Trophoblast cell (in vitro differentiated cells and primary cell): ENCODE data around the gene MRPL30.
"Not testable (repeated sequence)": the region's sequence is repeated elsewhere in the genome, so short reads cannot be mapped to it uniquely, and the experiment has no call there.

ENCODE experiments used
- DNase-seq, 2 donors: peaks; one replicate each; pipeline ENCODE4 v3.0.0-alpha.2; 2016
- H2AFZ ChIP-seq: 2 replicates; pipeline ENCODE4 v1.6.1; 2013; ENCODE audit warnings: low read length, moderate library complexity, mild to moderate bottlenecking; ENCODE audit not compliant: insufficient read depth, poor library complexity
- H2AK5ac ChIP-seq: 2 replicates; pipeline ENCODE4 v1.6.1; 2013; ENCODE audit warnings: mild to moderate bottlenecking, low read length
- H2BK120ac ChIP-seq: 2 replicates; pipeline ENCODE4 v1.6.1; 2013; ENCODE audit warnings: low read length, mild to moderate bottlenecking, moderate library complexity; ENCODE audit not compliant: insufficient read depth, poor library complexity
- H2BK12ac ChIP-seq: 2 replicates; pipeline ENCODE4 v1.6.1; 2013; ENCODE audit warnings: mild to moderate bottlenecking, low read length, moderate library complexity
- H2BK5ac ChIP-seq: 2 replicates; pipeline ENCODE4 v1.6.1; 2013; ENCODE audit warnings: low read length, low read depth, moderate library complexity, mild to moderate bottlenecking; ENCODE audit not compliant: poor library complexity
- H3K14ac ChIP-seq: 2 replicates; pipeline ENCODE4 v1.6.1; 2013; ENCODE audit warnings: mild to moderate bottlenecking, low read length
- H3K18ac ChIP-seq: 2 replicates; pipeline ENCODE4 v1.6.1; 2013; ENCODE audit warnings: mild to moderate bottlenecking, low read length
- H3K23ac ChIP-seq: 2 replicates; pipeline ENCODE4 v1.6.1; 2013; ENCODE audit warnings: low read length
- H3K27ac ChIP-seq: 2 replicates; pipeline ENCODE4 v1.5.1; 2013; ENCODE audit warnings: low read depth, mild to moderate bottlenecking, inconsistent platforms, low read length, moderate library complexity
- H3K27me3 ChIP-seq: 2 replicates; pipeline ENCODE4 v1.6.1; 2013; ENCODE audit warnings: inconsistent platforms, mild to moderate bottlenecking, low read length, moderate library complexity; ENCODE audit not compliant: insufficient read depth
- H3K36me3 ChIP-seq, 2 experiments: 1 replicate in 1 of 2; 2 replicates in 1 of 2; pipeline ENCODE4 v1.6.1; 2013; ENCODE audit warnings: low read length in 2 of 2, mild to moderate bottlenecking in 2 of 2, moderate library complexity in 1 of 2; ENCODE audit not compliant: insufficient read depth in 2 of 2, control insufficient read depth in 1 of 2
- H3K4ac ChIP-seq: 2 replicates; pipeline ENCODE4 v1.6.1; 2013; ENCODE audit warnings: low read depth, mild to moderate bottlenecking, low read length, moderate library complexity
- H3K4me1 ChIP-seq, 2 experiments: 1 replicate in 1 of 2; 2 replicates in 1 of 2; pipeline ENCODE4 v1.6.1; 2013; ENCODE audit warnings: low read length in 2 of 2, mild to moderate bottlenecking in 2 of 2, moderate library complexity in 1 of 2; ENCODE audit not compliant: insufficient read depth in 2 of 2, control insufficient read depth in 1 of 2
- H3K4me2 ChIP-seq: 2 replicates; pipeline ENCODE4 v1.6.1; 2013; ENCODE audit warnings: inconsistent platforms, mild to moderate bottlenecking, low read length, moderate library complexity
- H3K4me3 ChIP-seq: 2 replicates; pipeline ENCODE4 v1.5.1; 2013; ENCODE audit warnings: mild to moderate bottlenecking, low read depth, low read length, inconsistent platforms
- H3K79me1 ChIP-seq: one replicate; pipeline ENCODE4 v1.6.1; 2013; ENCODE audit warnings: low read length
- H3K79me2 ChIP-seq: 2 replicates; pipeline ENCODE4 v1.6.1; 2013; ENCODE audit warnings: low read length, mild to moderate bottlenecking; ENCODE audit not compliant: control insufficient read depth, insufficient read depth, poor library complexity
- H3K9ac ChIP-seq: 2 replicates; pipeline ENCODE4 v1.6.1; 2013; ENCODE audit warnings: mild to moderate bottlenecking, low read length
- H3K9me3 ChIP-seq: 2 replicates; pipeline ENCODE4 v1.6.1; 2013; ENCODE audit warnings: low read depth, mild to moderate bottlenecking, control low read depth, inconsistent platforms, low read length; ENCODE audit not compliant: insufficient read depth
- H4K12ac ChIP-seq: 2 replicates; pipeline ENCODE4 v1.6.1; 2013; ENCODE audit warnings: low read depth, mild to moderate bottlenecking, low read length, moderate library complexity
- H4K8ac ChIP-seq: 2 replicates; pipeline ENCODE4 v1.6.1; 2013; ENCODE audit warnings: low read depth, mild to moderate bottlenecking, low read length, moderate library complexity
- H4K91ac ChIP-seq: one replicate; pipeline ENCODE4 v1.6.1; 2013; ENCODE audit warnings: low read depth, mild to moderate bottlenecking, low read length, moderate library complexity
- WGBS: extraction: QIAGEN DNeasy Blood & Tissue Kit; methylation state at CpG from one replicate; pipeline ENCODE4 v1.1.7; 2013; ENCODE audit warnings: missing lambda C conversion rate; ENCODE audit not compliant: insufficient read length, insufficient coverage; ENCODE audit errors: extremely low coverage; 5-methylcytosine and 5-hydroxymethylcytosine counted together

Gene MRPL30

DNA sequence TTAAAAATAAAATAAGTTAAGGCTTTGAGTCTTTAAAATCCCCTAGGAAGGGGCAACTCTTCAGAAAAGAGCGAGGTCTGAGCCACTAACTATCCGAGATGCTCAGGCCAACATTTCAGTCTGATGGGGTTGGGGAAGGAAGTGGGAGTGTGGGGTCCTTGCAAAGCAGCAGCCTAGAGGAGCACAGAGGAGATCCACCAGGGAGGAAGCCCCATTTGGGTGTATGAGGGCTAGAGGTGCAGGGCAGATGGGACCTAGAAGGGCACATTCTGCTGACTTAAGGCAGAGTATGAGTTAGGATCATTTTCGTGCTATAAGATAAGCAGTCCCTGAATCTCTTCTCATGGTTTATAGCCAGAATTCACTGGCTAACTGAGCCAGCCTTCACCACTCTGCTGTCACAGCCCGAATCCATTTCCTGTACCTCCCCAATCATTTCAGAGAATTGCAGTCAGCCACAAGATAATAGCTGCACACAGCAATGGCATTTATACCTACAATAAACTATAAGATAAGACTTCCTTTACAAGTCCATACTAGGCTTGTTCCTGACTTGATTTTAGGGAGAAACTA lies 37.0 kb downstream of the MRPL30 start:
- no peak overlapping the region for H2BK12ac ChIP-seq
- no peak overlapping the region for H2AFZ ChIP-seq
- H3K23ac ChIP-seq: no peak overlapping the region
- no peak overlapping the region for H3K27ac ChIP-seq
- no peak overlapping the region for H3K14ac ChIP-seq
- no peaks in the 10 kb centered on the region for H3K27me3 ChIP-seq
- H4K91ac ChIP-seq: no peak overlapping the region
- no peaks in the 10 kb centered on the region for H3K4me1 ChIP-seq
- H3K9me3 ChIP-seq: peaks cover 1% of the 10 kb centered on the region
- no peak overlapping the region for H3K18ac ChIP-seq
- no peak for DNase-seq
- H2BK5ac ChIP-seq: no peak overlapping the region
- H2AK5ac ChIP-seq: no peak overlapping the region
- no peak overlapping the region for H3K9ac ChIP-seq
- no peak overlapping the region for H4K8ac ChIP-seq
- H3K79me1 ChIP-seq: no peaks in the 10 kb centered on the region
- H4K12ac ChIP-seq: no peak overlapping the region
- WGBS: no CpG with 5 or more reads among the region's 4 CpGs
- no peaks in the 10 kb centered on the region for H3K79me2 ChIP-seq
- no peaks in the 10 kb centered on the region for H3K36me3 ChIP-seq
- H3K4me3 ChIP-seq: no peak overlapping the region
- H3K4ac ChIP-seq: no peak overlapping the region
- no peak overlapping the region for H3K4me2 ChIP-seq
- no peak overlapping the region for H2BK120ac ChIP-seq

- not testable (repeated sequence) for H2AFZ ChIP-seq, H3K79me1 ChIP-seq, H3K9me3 ChIP-seq, H3K36me3 ChIP-seq, DNase-seq, H3K14ac ChIP-seq, H3K4me1 ChIP-seq, H2BK5ac ChIP-seq, H3K4me2 ChIP-seq, H2BK12ac ChIP-seq, H3K27me3 ChIP-seq, H4K91ac ChIP-seq, H3K79me2 ChIP-seq, H3K4ac ChIP-seq, H2AK5ac ChIP-seq, H3K18ac ChIP-seq, H3K27ac ChIP-seq, H3K23ac ChIP-seq, H2BK120ac ChIP-seq, H3K4me3 ChIP-seq, H3K9ac ChIP-seq, H4K8ac ChIP-seq, H4K12ac ChIP-seq
Measured at GRCh38 chr2:99233177-99233576, 52.2 kb downstream of the MRPL30 start.

- no peak for DNase-seq
- H3K9me3 ChIP-seq: no peaks in the 10 kb centered on the region
Measured at GRCh38 chr2:99238599-99238998, 57.6 kb downstream of the MRPL30 start.

DNA sequence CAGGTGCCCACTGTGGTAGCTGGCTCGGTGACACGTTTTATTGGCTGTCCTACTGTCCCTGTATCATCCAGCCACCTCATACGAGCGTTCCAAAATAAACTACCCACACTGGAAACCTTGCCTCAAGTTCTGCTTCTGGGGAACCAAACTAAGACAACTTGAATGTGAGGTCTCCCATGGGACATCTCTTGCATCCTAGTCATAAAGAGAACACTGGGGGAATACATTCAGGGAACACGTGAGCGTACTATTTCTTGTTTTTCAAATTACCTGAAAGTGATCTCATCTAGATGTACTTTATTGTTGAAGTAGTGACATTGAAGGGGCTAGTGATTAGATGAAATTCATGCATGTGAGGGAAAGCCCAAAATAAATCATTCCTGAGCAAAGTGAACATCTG lies 59.4 kb downstream of the MRPL30 start:
- no peak overlapping the region for H2AK5ac ChIP-seq
- WGBS: no CpG with 5 or more reads among the region's 6 CpGs
- no peak overlapping the region for H3K4me2 ChIP-seq

More at GRCh38 chr2:99238599-99238998, 57.6 kb downstream of the MRPL30 start:
- Histone ChIP-seq H3K9ac (no peak overlapping the region), H2BK12ac (no peak overlapping the region), H3K14ac (no peak overlapping the region), H3K27ac (no peak overlapping the region), H3K4me2 (no peak overlapping the region), H4K8ac (no peak overlapping the region), H3K23ac (no peak overlapping the region), H3K36me3 (no peaks in the 10 kb centered on the region), H3K4ac (no peak overlapping the region), H3K79me2 (no peaks in the 10 kb centered on the region), H2AK5ac (no peak overlapping the region), H3K79me1 (no peaks in the 10 kb centered on the region), H3K4me3 (no peak overlapping the region), H3K4me1 (no peaks in the 10 kb centered on the region), H2AFZ (no peak overlapping the region), H4K91ac (no peak overlapping the region), H3K18ac (no peak overlapping the region), H3K27me3 (no peaks in the 10 kb centered on the region), H2BK120ac (no peak overlapping the region), H2BK5ac (no peak overlapping the region), H4K12ac (no peak overlapping the region)
- no CpG with 5 or more reads among the region's 6 CpGs for WGBS

More for the DNA sequence above, 59.4 kb downstream of the MRPL30 start:
- no peak overlapping the region for H3K9ac ChIP-seq
- no peak overlapping the region for H3K4ac ChIP-seq
- no peak overlapping the region for H2AFZ ChIP-seq
- H3K4me1 ChIP-seq: no peaks in the 10 kb centered on the region
- no peak overlapping the region for H3K4me3 ChIP-seq
- no peak overlapping the region for H3K14ac ChIP-seq
- no peaks in the 10 kb centered on the region for H3K79me2 ChIP-seq
- H2BK120ac ChIP-seq: no peak overlapping the region
- no peaks in the 10 kb centered on the region for H3K27me3 ChIP-seq
- no peak overlapping the region for H2BK12ac ChIP-seq
- no peaks in the 10 kb centered on the region for H3K9me3 ChIP-seq
- H3K18ac ChIP-seq: no peak overlapping the region
- H3K79me1 ChIP-seq: no peaks in the 10 kb centered on the region
- no peak overlapping the region for H2BK5ac ChIP-seq
- H4K12ac ChIP-seq: no peak overlapping the region
- H3K36me3 ChIP-seq: no peaks in the 10 kb centered on the region
- no peak for DNase-seq
- H4K91ac ChIP-seq: no peak overlapping the region
- no peak overlapping the region for H3K27ac ChIP-seq
- no peak overlapping the region for H4K8ac ChIP-seq
- H3K23ac ChIP-seq: no peak overlapping the region
